Eye (tissue), 1 donor: ENCODE results near the gene SP3.

Source experiments
- DNase-seq: peaks from one replicate; pipeline ENCODE4 v3.0.0-alpha.2; 2015

SP3 gene

GRCh38 chr2:173966274-173967098 lies 1.3 kb upstream of the SP3 start:
- DNase-seq: no peak

GRCh38 chr2:173964565-173965371 lies 405 bp downstream of the SP3 start:
- DNase-seq: peak; percentile 96

- peak; percentile 95 for DNase-seq
Measured at GRCh38 chr2:173963817-173964564, 1.2 kb downstream of the SP3 start.

- peak; percentile 91 for DNase-seq
Measured at GRCh38 chr2:173963323-173963816, 1.8 kb downstream of the SP3 start.

GRCh38 chr2:173962583-173963110 lies 2.5 kb downstream of the SP3 start:
- DNase-seq: peak; percentile 37

- DNase-seq: peak; percentile 25
Measured at GRCh38 chr2:173962031-173962430, 3.1 kb downstream of the SP3 start.

GRCh38 chr2:173961346-173961705 lies 3.8 kb downstream of the SP3 start:
- no peak for DNase-seq

- DNase-seq: no peak
Measured at GRCh38 chr2:173959909-173960308, 5.3 kb downstream of the SP3 start.

- DNase-seq: no peak
Measured at GRCh38 chr2:173959358-173959884, 5.8 kb downstream of the SP3 start.

GRCh38 chr2:173958198-173958846 lies 6.9 kb downstream of the SP3 start:
- DNase-seq: no peak

- no peak for DNase-seq
Measured at GRCh38 chr2:173957517-173957916, 7.7 kb downstream of the SP3 start.

- DNase-seq: no peak
Measured at GRCh38 chr2:173956454-173956853, 8.7 kb downstream of the SP3 start.

- no peak for DNase-seq
Measured at GRCh38 chr2:173955867-173956266, 9.3 kb downstream of the SP3 start.

GRCh38 chr2:173955004-173955403 lies 10.2 kb downstream of the SP3 start:
- DNase-seq: no peak

GRCh38 chr2:173953047-173953424 lies 12.1 kb downstream of the SP3 start:
- no peak for DNase-seq

- DNase-seq: no peak
Measured at GRCh38 chr2:173952267-173953046, 12.7 kb downstream of the SP3 start.

- DNase-seq: no peak
Measured at GRCh38 chr2:173948842-173949241, 16.3 kb downstream of the SP3 start.

GRCh38 chr2:173948198-173948597 lies 17.0 kb downstream of the SP3 start:
- no peak for DNase-seq

GRCh38 chr2:173947131-173947530 lies 18.0 kb downstream of the SP3 start:
- DNase-seq: no peak

- no peak for DNase-seq
Measured at GRCh38 chr2:173943738-173944137, 21.4 kb downstream of the SP3 start.

- no peak for DNase-seq
Measured at GRCh38 chr2:173942861-173943523, 22.2 kb downstream of the SP3 start.
